HL-60/S4 treated with phorbol 12-myristate 13-acetate at 8.2 ng/mL for 4 days and 3 days (cell line): ENCODE data around the gene KRTAP10-7.
"Not testable (repeated sequence)": the region's sequence is repeated elsewhere in the genome, so short reads cannot be mapped to it uniquely, and the experiment has no call there.

Experiments used
- in situ Hi-C: fragments of 300-500 bp; cut with MboI; formaldehyde crosslinking; loops from 2 replicates; pipeline ENCODE4 v1.15.0; 2022; ENCODE audit warnings: low sequenced_read_pairs

KRTAP10-7 gene

GRCh38 chr21:44589586-44590305, 10.7 kb upstream of the KRTAP10-7 start:
- in situ Hi-C loops: no loop called here

GRCh38 chr21:44590311-44590721, 10.1 kb upstream of the KRTAP10-7 start:
- in situ Hi-C loops: no loop called here

- in situ Hi-C loops: not testable (repeated sequence)
These were observed 9.2 kb upstream of the KRTAP10-7 start for GRCh38 chr21:44590897-44591800.

GRCh38 chr21:44591801-44592130, 8.6 kb upstream of the KRTAP10-7 start:
- in situ Hi-C loops: not testable (repeated sequence)

- in situ Hi-C loops: no loop called here
These were observed 7.7 kb upstream of the KRTAP10-7 start, which contains the start of gene KRTAP10-6 for GRCh38 chr21:44592446-44593311. Gene KRTAP10-6 (minus strand): TSS chr21:44592505. CDS start chr21:44592484, 21 bp downstream.

- in situ Hi-C loops: no loop called here
These were observed 6.6 kb upstream of the KRTAP10-7 start for GRCh38 chr21:44593598-44594405.

GRCh38 chr21:44594406-44594916, 5.9 kb upstream of the KRTAP10-7 start:
- in situ Hi-C loops: no loop called here

- in situ Hi-C loops: no loop called here
These were observed 4.9 kb upstream of the KRTAP10-7 start for GRCh38 chr21:44595524-44595923.

- in situ Hi-C loops: no loop called here
These were observed 4.2 kb upstream of the KRTAP10-7 start for GRCh38 chr21:44596068-44596725.

GRCh38 chr21:44598061-44598460, 2.3 kb upstream of the KRTAP10-7 start:
- in situ Hi-C loops: no loop called here

GRCh38 chr21:44599264-44600029, 950 bp upstream of the KRTAP10-7 start:
- in situ Hi-C loops: no loop called here

- in situ Hi-C loops: not testable (repeated sequence)
These were observed 694 bp downstream of the KRTAP10-7 start for GRCh38 chr21:44601091-44601490.

GRCh38 chr21:44601596-44602462, 1.4 kb downstream of the KRTAP10-7 start:
- in situ Hi-C loops: no loop called here

GRCh38 chr21:44602463-44602850, 2.1 kb downstream of the KRTAP10-7 start:
- in situ Hi-C loops: no loop called here

- in situ Hi-C loops: no loop called here
These were observed 2.9 kb downstream of the KRTAP10-7 start for GRCh38 chr21:44603109-44603875.

- in situ Hi-C loops: no loop called here
These were observed 3.5 kb downstream of the KRTAP10-7 start for GRCh38 chr21:44603911-44604310.

- in situ Hi-C loops: no loop called here
These were observed 6.1 kb downstream of the KRTAP10-7 start for GRCh38 chr21:44606495-44606894.
